GM13976 (cell line): Measurements from ENCODE around the gene PDE9A.

Experiments
- DNase-seq: peaks from one replicate; pipeline ENCODE4 v3.0.0; 2012; ENCODE audit warnings: low spot score
- in situ Hi-C: fragments of 300-500 bp; cut with MboI; formaldehyde crosslinking; loops from one replicate; pipeline ENCODE4 v1.12.0; 2022; ENCODE audit warnings: low sequenced_read_pairs, mixed read lengths, inconsistent platforms; ENCODE audit not compliant: unreplicated experiment
- TF ChIP-seq, protein P1 (sequence below): IDR thresholded peaks from 2 replicates; pipeline ENCODE4 v1.5.1; 2012; ENCODE audit warnings: borderline replicate concordance, mild to moderate bottlenecking; ENCODE audit not compliant: insufficient read depth; ENCODE audit errors: extremely low read depth, missing control alignments, control extremely low read depth

PDE9A gene

DNA sequence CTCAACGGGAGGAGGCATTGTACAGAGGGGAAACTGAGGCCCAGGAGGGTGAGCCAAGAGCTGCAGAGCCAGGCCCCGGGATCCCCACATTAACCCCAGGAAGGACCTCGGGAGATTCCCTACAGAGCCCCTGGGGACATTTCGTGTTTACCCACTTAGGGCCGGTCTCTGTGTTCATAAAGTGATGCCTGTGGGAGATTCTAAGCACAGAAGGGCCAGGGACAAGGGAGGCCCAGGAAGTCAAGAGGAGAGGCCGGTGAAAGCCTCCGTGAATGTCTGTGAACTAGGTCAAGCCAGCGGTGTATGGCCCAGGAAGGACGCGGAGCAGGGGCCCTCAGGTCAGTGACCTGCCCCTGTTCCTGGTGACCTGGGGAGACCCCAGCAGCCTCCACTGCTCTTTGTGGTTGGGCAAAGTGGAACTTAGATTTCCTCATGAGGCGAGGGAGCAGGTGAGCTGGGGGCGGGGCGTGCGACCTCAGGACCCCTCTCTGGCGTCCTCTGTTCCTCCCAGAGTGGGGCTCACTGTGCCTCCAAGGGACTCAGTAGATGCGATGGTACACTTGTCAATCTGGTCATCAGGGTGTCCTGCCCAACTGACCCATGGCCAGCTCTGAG is 34.9 kb downstream of the PDE9A start:
- DNase-seq = no peak
- in situ Hi-C loops = no loop called here
- TF ChIP-seq, protein P1, sequence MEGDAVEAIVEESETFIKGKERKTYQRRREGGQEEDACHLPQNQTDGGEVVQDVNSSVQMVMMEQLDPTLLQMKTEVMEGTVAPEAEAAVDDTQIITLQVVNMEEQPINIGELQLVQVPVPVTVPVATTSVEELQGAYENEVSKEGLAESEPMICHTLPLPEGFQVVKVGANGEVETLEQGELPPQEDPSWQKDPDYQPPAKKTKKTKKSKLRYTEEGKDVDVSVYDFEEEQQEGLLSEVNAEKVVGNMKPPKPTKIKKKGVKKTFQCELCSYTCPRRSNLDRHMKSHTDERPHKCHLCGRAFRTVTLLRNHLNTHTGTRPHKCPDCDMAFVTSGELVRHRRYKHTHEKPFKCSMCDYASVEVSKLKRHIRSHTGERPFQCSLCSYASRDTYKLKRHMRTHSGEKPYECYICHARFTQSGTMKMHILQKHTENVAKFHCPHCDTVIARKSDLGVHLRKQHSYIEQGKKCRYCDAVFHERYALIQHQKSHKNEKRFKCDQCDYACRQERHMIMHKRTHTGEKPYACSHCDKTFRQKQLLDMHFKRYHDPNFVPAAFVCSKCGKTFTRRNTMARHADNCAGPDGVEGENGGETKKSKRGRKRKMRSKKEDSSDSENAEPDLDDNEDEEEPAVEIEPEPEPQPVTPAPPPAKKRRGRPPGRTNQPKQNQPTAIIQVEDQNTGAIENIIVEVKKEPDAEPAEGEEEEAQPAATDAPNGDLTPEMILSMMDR = no peak

DNA sequence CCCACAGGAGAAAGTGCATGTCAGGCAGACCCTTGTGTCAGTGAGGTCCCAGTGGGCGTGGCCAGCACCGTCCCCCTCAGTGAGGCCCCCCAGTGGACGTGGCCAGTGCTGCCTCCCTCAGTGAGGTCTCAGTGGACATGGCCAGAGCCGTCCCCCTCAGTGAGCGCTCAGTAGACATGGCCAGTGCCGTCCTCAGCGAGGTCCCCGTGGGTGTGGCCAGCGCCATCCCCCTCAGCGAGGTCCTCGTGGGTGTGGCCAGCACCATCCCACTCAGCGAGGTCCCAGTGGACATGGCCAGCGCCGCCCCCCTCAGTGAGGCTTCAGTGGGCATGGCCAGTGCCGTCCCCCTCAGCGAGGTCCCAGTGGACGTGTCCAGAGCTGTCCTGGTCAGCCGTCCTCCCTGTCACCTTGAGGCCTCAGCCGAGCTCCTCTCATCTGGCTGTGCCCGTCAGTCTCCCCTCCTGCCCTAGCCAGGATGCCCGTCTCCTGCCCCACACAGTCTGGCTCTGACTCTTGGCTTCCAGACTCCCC is 35.5 kb downstream of the PDE9A start:
- TF ChIP-seq, protein P1 = no peak
- in situ Hi-C loops = no loop called here
- no peak for DNase-seq

DNA sequence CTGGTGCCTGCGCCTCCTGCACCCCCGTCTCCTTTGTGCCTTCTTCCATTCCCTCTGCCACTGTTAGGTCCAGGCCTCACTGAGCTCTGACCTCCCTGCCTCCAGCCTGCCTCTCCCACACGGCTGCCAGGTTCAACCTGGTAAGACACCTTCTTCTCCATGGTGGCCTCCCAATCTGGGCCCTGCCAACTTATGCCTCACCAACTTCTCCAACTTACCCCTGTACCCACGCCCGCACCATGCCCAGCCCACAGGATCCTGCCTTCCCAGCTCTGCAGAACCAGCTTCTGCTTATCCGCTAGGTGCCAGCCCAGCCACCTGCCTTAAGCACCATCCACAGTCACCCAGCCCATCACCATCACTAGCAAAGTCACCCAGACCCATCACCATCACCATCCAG is 37.2 kb downstream of the PDE9A start:
- no peak for DNase-seq
- in situ Hi-C loops = no loop called here
- TF ChIP-seq, protein P1 = no peak

DNA sequence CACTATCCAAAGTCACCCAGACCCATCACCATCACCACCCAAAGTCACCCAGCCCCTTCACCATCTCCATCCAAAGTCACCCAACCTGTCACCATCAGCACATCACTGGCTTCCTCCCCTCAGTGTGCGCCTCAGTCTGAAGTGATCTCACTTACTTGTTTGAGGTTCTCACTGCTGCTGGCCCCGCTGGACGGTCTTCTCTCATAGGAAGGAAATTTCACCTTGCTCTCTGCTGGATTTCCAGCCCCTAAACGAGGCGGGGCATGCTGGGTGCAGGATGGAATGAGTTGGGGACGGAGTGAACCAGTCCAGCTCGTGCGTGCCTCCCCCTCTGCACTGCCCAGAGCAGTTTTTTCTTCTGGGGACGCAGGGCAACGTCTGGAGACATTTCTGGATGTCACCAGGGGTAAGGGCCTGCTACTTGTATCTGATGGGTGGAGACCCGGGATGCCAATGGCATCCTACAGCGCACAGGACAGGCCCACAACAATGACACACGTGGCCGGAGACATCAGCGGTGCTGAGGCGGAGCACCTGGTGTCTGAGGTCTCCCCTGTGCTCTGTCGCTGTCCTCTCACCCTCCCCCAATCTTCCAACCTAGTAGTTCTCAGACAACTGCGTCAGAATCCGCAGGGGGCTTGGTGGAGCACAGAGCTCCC is 38.6 kb downstream of the PDE9A start:
- in situ Hi-C loops = no loop called here
- no peak for DNase-seq
- TF ChIP-seq, protein P1 = no peak

DNA sequence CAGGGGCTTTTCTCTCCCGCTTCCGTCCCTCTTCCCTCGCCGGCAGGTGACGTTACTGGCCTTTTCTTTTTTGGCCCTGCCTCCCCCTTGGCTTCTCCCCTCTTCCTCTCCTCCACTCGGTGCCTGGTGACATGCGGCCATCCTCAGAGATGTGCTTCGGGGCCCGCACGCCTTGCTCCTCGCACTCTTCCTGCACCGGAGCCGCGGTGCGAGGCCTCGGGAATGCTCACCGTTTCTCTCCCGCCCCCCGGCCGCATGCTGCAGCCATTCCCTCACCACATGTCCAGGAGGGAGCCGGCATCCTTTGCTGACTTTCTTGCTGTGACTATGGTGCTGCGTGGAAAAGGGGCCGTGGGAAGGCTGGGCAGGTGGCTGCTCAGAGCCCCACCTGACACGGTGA is 39.3 kb downstream of the PDE9A start:
- DNase-seq = no peak
- in situ Hi-C loops = no loop called here
- TF ChIP-seq, protein P1 = no peak

DNA sequence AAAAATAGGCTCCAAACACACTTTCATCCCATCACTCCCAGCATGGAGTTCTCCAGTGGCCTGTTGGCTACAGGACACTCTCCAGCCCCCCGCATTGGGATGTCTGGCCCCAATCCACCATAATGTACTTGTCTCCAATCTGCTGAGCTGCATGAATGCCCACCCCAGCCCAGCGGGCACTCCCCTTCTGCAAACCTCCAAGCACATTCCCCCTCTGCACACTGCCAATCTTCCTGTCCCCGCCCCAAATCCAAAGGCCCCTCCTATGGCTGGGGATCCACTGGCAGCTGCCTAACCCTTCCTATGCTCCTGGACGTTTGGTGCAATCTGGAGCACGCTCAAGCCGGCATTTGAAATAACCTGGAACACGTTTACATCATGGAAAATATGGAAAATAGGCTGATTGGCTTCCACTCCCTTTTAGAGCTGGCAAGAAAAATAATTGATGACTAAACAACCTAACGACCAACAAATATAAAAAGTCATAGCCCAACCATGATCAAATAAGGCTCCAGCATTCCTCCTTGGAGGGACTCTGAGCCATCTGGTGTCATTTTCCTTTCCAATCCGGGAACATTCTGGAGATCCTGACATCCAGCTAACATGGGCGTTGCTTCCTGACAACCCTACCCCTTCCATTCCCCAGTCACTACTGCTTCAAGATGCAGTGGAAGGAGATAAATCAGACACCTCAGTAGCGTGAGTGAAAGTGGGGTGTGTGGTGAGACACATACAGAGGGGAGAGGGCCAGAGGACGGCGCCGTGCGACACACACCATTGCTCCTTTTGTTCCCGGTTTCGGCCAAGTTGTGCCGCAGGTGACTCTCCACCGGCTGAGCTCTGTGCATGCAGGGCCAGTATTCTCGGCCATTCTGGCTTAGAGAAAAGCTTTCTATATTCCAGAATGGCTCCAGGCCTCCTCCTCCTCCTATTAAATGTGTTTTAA is 41.6 kb downstream of the PDE9A start:
- in situ Hi-C loops = no loop called here
- DNase-seq = no peak
- TF ChIP-seq, protein P1 = no peak
